GM12878 (cell line): Measurements from ENCODE around the gene PITPNM2. TPM values are rescaled to one million over a fixed set of nuclear protein-coding genes. Genes with fewer than 3 reads are reported as not detected.

Source experiments
- ATAC-seq: fragments of 200-7000 bp; cut with Tn5 transposase; 3 replicates; pipeline ENCODE4 v1.9.1; 2020; ENCODE audit warnings: mild to moderate bottlenecking, moderate library complexity
- BruUV-seq: library from RNA; stranded (reverse); fragments of 400-500 nt; replicated peaks from 2 replicates; lab custom pipeline; 2021; lab: Mats Ljungman, UMichigan
- CTCF ChIA-PET: fragments of 300-600 bp; sonication (Branson Sonifier 250); formaldehyde crosslinking; extraction: SDS; loops from one replicate; lab custom pipeline; 2021; ENCODE audit warnings: inconsistent platforms; lab: Yijun Ruan, JAX
- POLR2A ChIA-PET: fragments of 350-600 bp; formaldehyde crosslinking; extraction: SDS; loops from one replicate; lab custom pipeline; 2021; ENCODE audit warnings: inconsistent platforms; lab: Charles Lee
- RAD21 ChIA-PET: fragments of 300-600 bp; sonication (Branson Sonifier 250); formaldehyde crosslinking; loops from one replicate; lab custom pipeline; 2023; ENCODE audit warnings: antibody characterized with exemption; ENCODE audit not compliant: unreplicated experiment; lab: Charles Lee
- SMC1A ChIA-PET: fragments of 300-600 bp; sonication (Branson Sonifier 250); formaldehyde crosslinking; loops from one replicate; lab custom pipeline; 2023; ENCODE audit not compliant: unreplicated experiment, uncharacterized antibody; lab: Charles Lee
- DNase-seq: peaks from one replicate; pipeline ENCODE4 v3.0.0-alpha.2; 2011; ENCODE audit warnings: low read depth, low spot score
- FAIRE-seq: peaks from 3 replicates; lab custom pipeline; 2011; peaks lifted over from hg19 to GRCh38; lab: Jason Lieb, UNC
- H2AFZ ChIP-seq: 2 replicates; pipeline ENCODE4 v1.6.0; 2011; ENCODE audit warnings: low read depth, low read length, control low read depth; ENCODE audit not compliant: control insufficient read depth
- H3K27ac ChIP-seq: 2 replicates; pipeline ENCODE4 v1.5.1; 2011; ENCODE audit warnings: control low read depth; ENCODE audit not compliant: control insufficient read depth, insufficient read depth
- H3K27me3 ChIP-seq, 2 experiments: replicated peaks in 1 of 2; 2 replicates each; pipeline versions ENCODE4 v1.6.0 to v1.6.1; 2011; ENCODE audit warnings: low read length in 1 of 2; ENCODE audit not compliant: control insufficient read depth in 2 of 2, insufficient read depth in 2 of 2
- H3K36me3 ChIP-seq, 2 experiments: 2 replicates each; pipeline ENCODE4 v1.5.1; 2011; ENCODE audit warnings: low read length in 1 of 2; ENCODE audit not compliant: control insufficient read depth in 2 of 2, insufficient read depth in 2 of 2
- H3K4me1 ChIP-seq: 2 replicates; pipeline ENCODE4 v1.6.1; 2011; ENCODE audit warnings: mild to moderate bottlenecking, low read length, moderate library complexity, mixed read lengths; ENCODE audit not compliant: control insufficient read depth, insufficient read depth
- H3K4me2 ChIP-seq: 2 replicates; pipeline ENCODE4 v1.6.0; 2011; ENCODE audit warnings: control low read depth; ENCODE audit not compliant: control insufficient read depth, insufficient read depth
- H3K4me3 ChIP-seq: fragments of 200-600 bp; sonication (generic); 2 replicates; pipeline ENCODE4 v1.5.1; 2016
- H3K79me2 ChIP-seq: 2 replicates; pipeline ENCODE4 v1.6.0; 2011; ENCODE audit warnings: low read length; ENCODE audit not compliant: control insufficient read depth, insufficient read depth
- H3K9ac ChIP-seq: 2 replicates; pipeline ENCODE4 v1.8.0; 2011; ENCODE audit warnings: low read length, control low read depth, mixed read lengths; ENCODE audit not compliant: control insufficient read depth, insufficient read depth
- H3K9me3 ChIP-seq: replicated peaks from 3 replicates; pipeline ENCODE4 v1.5.1; 2011; ENCODE audit warnings: mild to moderate bottlenecking, low read length; ENCODE audit not compliant: control insufficient read depth, insufficient read depth
- H4K20me1 ChIP-seq: 2 replicates; pipeline ENCODE4 v1.6.0; 2011; ENCODE audit not compliant: control insufficient read depth, insufficient read depth
- EP300 ChIP-seq, 2 experiments: fragments of 150-350 bp in 1 of 2; IDR thresholded peaks; 2 replicates each; pipeline ENCODE4 v1.6.1; 2011 to 2012; ENCODE audit warnings: low read depth in 2 of 2, low read length in 2 of 2, borderline replicate concordance in 1 of 2, improper control_type of control experiment in 1 of 2, inconsistent platforms in 1 of 2; ENCODE audit not compliant: control insufficient read depth in 1 of 2
- HCFC1 ChIP-seq: fragments of 150-350 bp; IDR thresholded peaks from 2 replicates; pipeline ENCODE4 v1.6.1; 2014; ENCODE audit warnings: low read length
- RFX5 ChIP-seq: IDR thresholded peaks from 2 replicates; pipeline ENCODE4 v1.6.1; 2011; ENCODE audit warnings: low read depth, low read length, improper control_type of control experiment
- SIX5 ChIP-seq: IDR thresholded peaks from 2 replicates; pipeline ENCODE4 v1.6.1; 2011; ENCODE audit warnings: mild to moderate bottlenecking, low read depth, low read length, moderate library complexity; ENCODE audit not compliant: severe bottlenecking
- SMAD1 ChIP-seq: fragments of 450-650 bp; IDR thresholded peaks from 2 replicates; pipeline ENCODE4 v1.6.1; 2018; ENCODE audit warnings: mild to moderate bottlenecking, low read depth; ENCODE audit not compliant: partially characterized antibody
- TARDBP ChIP-seq: IDR thresholded peaks from 2 replicates; pipeline ENCODE4 v1.6.1; 2016; ENCODE audit warnings: borderline replicate concordance
- whole genome bisulfite sequencing: methylation state at CpG from one replicate; pipeline ENCODE4 v1.1.6; 2016; ENCODE audit warnings: low lambda C conversion rate; ENCODE audit not compliant: insufficient replicate concordance, insufficient coverage; ENCODE audit errors: missing lambda C conversion rate; 5-methylcytosine and 5-hydroxymethylcytosine counted together
- in situ Hi-C: fragments of 300-500 bp; cut with MboI; formaldehyde crosslinking; loops from 9 replicates; pipeline ENCODE4 v1.14.3; 2018; ENCODE audit warnings: mixed read lengths
- intact Hi-C: fragments of 100-400 bp; cut with micrococcal nuclease; formaldehyde crosslinking; loops from one replicate; pipeline ENCODE4 v1.14.2; 2022; ENCODE audit not compliant: unreplicated experiment
- polyA plus RNA-seq, 11 experiments: library from polyadenylated mRNA; depleted of rRNA in 4 of 11; unstranded in 6 of 11; stranded (reverse) in 5 of 11; fragments of >200 nt; fragmentation: Nextera tagmentation in 4 of 11; fragmentation: Illumina TruSeq in 1 of 11; extraction: Ambion mirVana in 4 of 11; extraction: Trizol in 1 of 11; gene quantifications; 1 replicate in 1 of 11; 2 replicates in 10 of 11; pipeline versions ENCODE4 v1.2.1 to v1.2.3, GENCODE V29; 2011 to 2016; ENCODE audit warnings: inconsistent platforms in 2 of 11, missing spikeins in 2 of 11, low read depth in 1 of 11
- total RNA-seq, 4 experiments: library from RNA; depleted of rRNA in 3 of 4; stranded (reverse); fragments of >200 nt in 3 of 4; fragmentation: Illumina TruSeq in 1 of 4; extraction: Trizol in 1 of 4; gene quantifications; 2 replicates each; pipeline versions ENCODE4 v1.2.1 to v1.2.3, GENCODE V29; 2013 to 2021
- TF ChIP-seq, protein P1 (sequence below): IDR thresholded peaks from 2 replicates; pipeline ENCODE4 v1.6.1; 2011; ENCODE audit warnings: low read depth, low read length, improper control_type of control experiment, borderline replicate concordance
- TF ChIP-seq, protein P2 (sequence below): fragments of 450-650 bp; IDR thresholded peaks from 2 replicates; pipeline ENCODE4 v1.6.1; 2017; ENCODE audit warnings: borderline replicate concordance
- TF ChIP-seq, protein P3 (sequence below), 3 experiments: IDR thresholded peaks in 2 of 3; conservative IDR thresholded peaks in 1 of 3; 2 replicates each; pipeline ENCODE4 v1.5.1; 2011; ENCODE audit warnings: low read depth in 3 of 3, low read length in 3 of 3, mild to moderate bottlenecking in 3 of 3, control low read depth in 2 of 3, moderate library complexity in 2 of 3, inconsistent platforms in 1 of 3, mixed read lengths in 1 of 3; ENCODE audit not compliant: control insufficient read depth in 2 of 3, insufficient read depth in 1 of 3; ENCODE audit errors: extremely low read depth in 1 of 3

The PITPNM2 gene
- total and polyA plus RNA-seq, 10 of the 15 experiments (the other 5 are each of a cell fraction or from before 2014, with no cell fraction given), result 0.03 to 1.0 (median 0.24) TPM; not detected in 1

DNA sequence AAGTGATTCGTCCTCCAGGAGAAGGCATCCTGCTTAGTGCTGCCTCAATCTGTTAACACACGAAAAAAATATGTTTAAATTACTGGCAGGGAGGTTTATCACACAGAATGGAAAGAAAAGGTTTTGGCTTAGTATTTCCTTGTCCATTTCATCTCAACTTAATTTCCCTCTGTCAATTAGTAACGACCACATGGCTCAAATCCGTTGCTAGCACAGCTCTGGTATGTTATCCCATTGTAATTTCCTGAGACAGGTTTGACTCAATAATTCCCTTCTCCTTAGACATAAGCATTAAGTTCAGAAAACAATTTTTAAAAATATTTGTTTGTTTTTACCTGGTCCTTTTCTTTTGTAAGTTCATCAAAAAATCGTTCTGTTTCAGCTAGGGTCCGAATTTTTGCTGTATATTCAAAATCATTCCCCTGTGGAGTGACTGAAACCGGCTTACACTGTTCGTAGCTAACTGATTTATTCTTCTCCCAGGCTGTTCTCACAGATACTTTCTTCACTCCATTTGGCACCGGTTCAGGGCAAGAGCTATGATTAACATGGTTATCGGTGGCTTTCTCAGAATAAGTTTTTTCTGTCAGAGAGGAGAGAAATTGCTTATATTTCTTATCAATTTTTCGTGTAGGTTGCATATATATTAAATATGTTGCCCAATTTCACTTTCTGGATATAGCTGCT is 10.1 kb upstream of the PITPNM2 start:
- ATAC-seq, result no peak
- no peaks in the 10 kb centered on the region for H3K27me3 ChIP-seq
- TF ChIP-seq, protein P1, sequence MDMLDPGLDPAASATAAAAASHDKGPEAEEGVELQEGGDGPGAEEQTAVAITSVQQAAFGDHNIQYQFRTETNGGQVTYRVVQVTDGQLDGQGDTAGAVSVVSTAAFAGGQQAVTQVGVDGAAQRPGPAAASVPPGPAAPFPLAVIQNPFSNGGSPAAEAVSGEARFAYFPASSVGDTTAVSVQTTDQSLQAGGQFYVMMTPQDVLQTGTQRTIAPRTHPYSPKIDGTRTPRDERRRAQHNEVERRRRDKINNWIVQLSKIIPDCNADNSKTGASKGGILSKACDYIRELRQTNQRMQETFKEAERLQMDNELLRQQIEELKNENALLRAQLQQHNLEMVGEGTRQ, result no peak
- TF ChIP-seq RFX5, result no peak
- TF ChIP-seq, all 136 proteins: peak for 0
- no TSS peak for BruUV-seq
- SMC1A ChIA-PET, result interaction anchor here (0.7 to 2.4 kb wide), 5 partner anchors 8 to 77 kb away, joined by 3 to 9 read pairs (median 3); no protein-coding TSS in a partner anchor
- DNase-seq (no peak), FAIRE-seq (no peak)
- H4K20me1 ChIP-seq, result no peaks in the 10 kb centered on the region
- no peak overlapping the region for H2AFZ ChIP-seq
- no peak overlapping the region for H3K4me2 ChIP-seq
- no peaks in the 10 kb centered on the region for H3K79me2 ChIP-seq
- POLR2A ChIA-PET, result interaction anchor here (0.6 kb wide), 1 partner anchor 107 kb away, joined by 3 read pairs; no protein-coding TSS in a partner anchor
- CTCF ChIA-PET, result interaction anchor here (0.8 to 1.2 kb wide), 5 partner anchors 17 to 421 kb away, joined by 3 to 5 read pairs (median 3); no protein-coding TSS in a partner anchor
- H3K4me3 ChIP-seq, result no peak overlapping the region
- RAD21 ChIA-PET, result interaction anchor here (0.7 to 0.8 kb wide), 2 partner anchors 79 to 246 kb away, joined by 3 read pairs; no protein-coding TSS in a partner anchor
- intact Hi-C loops, result no loop called here
- H3K9ac ChIP-seq, result no peak overlapping the region
- no peaks in the 10 kb centered on the region for H3K9me3 ChIP-seq
- 0 out of 2 replicates have a peak, but pooled peaks cover 4% of the 10 kb centered on the region for H3K4me1 ChIP-seq
- in situ Hi-C loops, result no loop called here
- H3K27ac ChIP-seq, result no peak overlapping the region
- 78% methylated on average over 11 of the region's 11 CpGs for WGBS
- H3K36me3 ChIP-seq, result peaks cover 6 to 7% of the 10 kb centered on the region in 2 experiments; a peak in 2 of 4 replicates

DNA sequence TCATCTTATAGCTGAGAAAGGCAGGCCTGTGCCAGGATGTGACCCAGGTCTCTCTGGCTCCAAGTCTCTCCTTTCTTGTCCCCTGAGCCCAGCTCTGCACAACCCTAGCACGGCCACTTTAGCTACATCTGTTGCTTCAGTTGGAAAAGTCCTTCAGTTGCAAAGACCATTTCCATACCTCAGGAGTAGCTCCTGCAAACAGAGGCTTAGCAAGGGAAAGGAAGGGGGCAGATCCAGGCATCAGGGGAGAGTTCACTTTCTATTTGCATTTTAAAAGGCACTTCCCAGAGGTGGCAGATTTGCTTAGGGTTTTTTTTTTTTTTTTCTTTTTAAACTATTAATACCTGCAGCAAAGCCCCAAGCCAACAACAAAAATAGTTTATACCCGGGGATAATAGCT is 3.0 kb upstream of the PITPNM2 start:
- H3K27ac ChIP-seq, result no peak overlapping the region
- in situ Hi-C loops (no loop called here), intact Hi-C loops (no loop called here)
- peaks cover 2 to 4% of the 10 kb centered on the region in 2 experiments; a peak in 3 of 4 replicates for H3K36me3 ChIP-seq
- H4K20me1 ChIP-seq, result no peaks in the 10 kb centered on the region
- H3K4me3 ChIP-seq, result no peak overlapping the region
- H3K9ac ChIP-seq, result no peak overlapping the region
- H3K4me2 ChIP-seq, result no peak overlapping the region
- H3K9me3 ChIP-seq, result no peaks in the 10 kb centered on the region
- no peak for DNase-seq
- RAD21 ChIA-PET, result interaction anchor here (0.7 to 1.6 kb wide), 4 partner anchors 55 to 191 kb away, joined by 3 to 4 read pairs (median 3); no protein-coding TSS in a partner anchor
- POLR2A ChIA-PET, result interaction anchor here (0.6 to 0.7 kb wide), 4 partner anchors 15 to 534 kb away, joined by 3 to 5 read pairs (median 3); no protein-coding TSS in a partner anchor
- H2AFZ ChIP-seq, result no peak overlapping the region
- TSS peak; percentile 36 for BruUV-seq
- no peak for FAIRE-seq
- no peaks in the 10 kb centered on the region for H3K4me1 ChIP-seq
- SMC1A ChIA-PET, result interaction anchor here (0.7 to 2.8 kb wide), 2 partner anchors 8 to 23 kb away, joined by 3 to 9 read pairs; no protein-coding TSS in a partner anchor
- WGBS, result 50% methylated on average over 2 of the region's 2 CpGs
- no peaks in the 10 kb centered on the region for H3K79me2 ChIP-seq
- ATAC-seq, result no peak
- CTCF ChIA-PET, result interaction anchor here (0.6 to 1.1 kb wide), 2 partner anchors 41 to 84 kb away, joined by 3 read pairs; no protein-coding TSS in a partner anchor
- 0 out of 4 replicates have a peak, but pooled peaks cover 0 to 4% of the 10 kb centered on the region in 2 experiments for H3K27me3 ChIP-seq
- no peak for TF ChIP-seq SIX5
- no peak for TF ChIP-seq TARDBP
- TF ChIP-seq, protein P2, sequence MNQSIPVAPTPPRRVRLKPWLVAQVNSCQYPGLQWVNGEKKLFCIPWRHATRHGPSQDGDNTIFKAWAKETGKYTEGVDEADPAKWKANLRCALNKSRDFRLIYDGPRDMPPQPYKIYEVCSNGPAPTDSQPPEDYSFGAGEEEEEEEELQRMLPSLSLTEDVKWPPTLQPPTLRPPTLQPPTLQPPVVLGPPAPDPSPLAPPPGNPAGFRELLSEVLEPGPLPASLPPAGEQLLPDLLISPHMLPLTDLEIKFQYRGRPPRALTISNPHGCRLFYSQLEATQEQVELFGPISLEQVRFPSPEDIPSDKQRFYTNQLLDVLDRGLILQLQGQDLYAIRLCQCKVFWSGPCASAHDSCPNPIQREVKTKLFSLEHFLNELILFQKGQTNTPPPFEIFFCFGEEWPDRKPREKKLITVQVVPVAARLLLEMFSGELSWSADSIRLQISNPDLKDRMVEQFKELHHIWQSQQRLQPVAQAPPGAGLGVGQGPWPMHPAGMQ, result no peak
- TF ChIP-seq, protein P3, sequence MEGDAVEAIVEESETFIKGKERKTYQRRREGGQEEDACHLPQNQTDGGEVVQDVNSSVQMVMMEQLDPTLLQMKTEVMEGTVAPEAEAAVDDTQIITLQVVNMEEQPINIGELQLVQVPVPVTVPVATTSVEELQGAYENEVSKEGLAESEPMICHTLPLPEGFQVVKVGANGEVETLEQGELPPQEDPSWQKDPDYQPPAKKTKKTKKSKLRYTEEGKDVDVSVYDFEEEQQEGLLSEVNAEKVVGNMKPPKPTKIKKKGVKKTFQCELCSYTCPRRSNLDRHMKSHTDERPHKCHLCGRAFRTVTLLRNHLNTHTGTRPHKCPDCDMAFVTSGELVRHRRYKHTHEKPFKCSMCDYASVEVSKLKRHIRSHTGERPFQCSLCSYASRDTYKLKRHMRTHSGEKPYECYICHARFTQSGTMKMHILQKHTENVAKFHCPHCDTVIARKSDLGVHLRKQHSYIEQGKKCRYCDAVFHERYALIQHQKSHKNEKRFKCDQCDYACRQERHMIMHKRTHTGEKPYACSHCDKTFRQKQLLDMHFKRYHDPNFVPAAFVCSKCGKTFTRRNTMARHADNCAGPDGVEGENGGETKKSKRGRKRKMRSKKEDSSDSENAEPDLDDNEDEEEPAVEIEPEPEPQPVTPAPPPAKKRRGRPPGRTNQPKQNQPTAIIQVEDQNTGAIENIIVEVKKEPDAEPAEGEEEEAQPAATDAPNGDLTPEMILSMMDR (IDR thresholded peaks at IDR 0.05 in 2 of 3, conservative IDR thresholded peaks at IDR 0.05 in 1 of 3; ENCODE audit: control insufficient read depth in 2 of 3, extremely low read depth in 1 of 3, insufficient read depth in 1 of 3, low read depth in 3 of 3, low read length in 3 of 3), result no peak
- no peak for TF ChIP-seq SMAD1
- TF ChIP-seq HCFC1, result no peak
- TF ChIP-seq EP300 (IDR thresholded peaks at IDR 0.05; ENCODE audit: borderline replicate concordance in 1 of 2, control insufficient read depth in 1 of 2, low read depth in 2 of 2, low read length in 2 of 2), result no peak
